Measurements from ENCODE around the gene L3MBTL2.

GRCh38 chr22:41215409-41215808 lies 10.3 kb downstream of the L3MBTL2 start:
- TF ChIP-seq, protein P1, sequence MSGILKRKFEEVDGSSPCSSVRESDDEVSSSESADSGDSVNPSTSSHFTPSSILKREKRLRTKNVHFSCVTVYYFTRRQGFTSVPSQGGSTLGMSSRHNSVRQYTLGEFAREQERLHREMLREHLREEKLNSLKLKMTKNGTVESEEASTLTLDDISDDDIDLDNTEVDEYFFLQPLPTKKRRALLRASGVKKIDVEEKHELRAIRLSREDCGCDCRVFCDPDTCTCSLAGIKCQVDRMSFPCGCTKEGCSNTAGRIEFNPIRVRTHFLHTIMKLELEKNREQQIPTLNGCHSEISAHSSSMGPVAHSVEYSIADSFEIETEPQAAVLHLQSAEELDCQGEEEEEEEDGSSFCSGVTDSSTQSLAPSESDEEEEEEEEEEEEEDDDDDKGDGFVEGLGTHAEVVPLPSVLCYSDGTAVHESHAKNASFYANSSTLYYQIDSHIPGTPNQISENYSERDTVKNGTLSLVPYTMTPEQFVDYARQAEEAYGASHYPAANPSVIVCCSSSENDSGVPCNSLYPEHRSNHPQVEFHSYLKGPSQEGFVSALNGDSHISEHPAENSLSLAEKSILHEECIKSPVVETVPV (CRISPR knock-in tag; IDR thresholded peaks at IDR 0.05): no peak
- TF ChIP-seq ZFP3 (CRISPR knock-in tag; IDR thresholded peaks at IDR 0.05): no peak
- TF ChIP-seq, protein P2, sequence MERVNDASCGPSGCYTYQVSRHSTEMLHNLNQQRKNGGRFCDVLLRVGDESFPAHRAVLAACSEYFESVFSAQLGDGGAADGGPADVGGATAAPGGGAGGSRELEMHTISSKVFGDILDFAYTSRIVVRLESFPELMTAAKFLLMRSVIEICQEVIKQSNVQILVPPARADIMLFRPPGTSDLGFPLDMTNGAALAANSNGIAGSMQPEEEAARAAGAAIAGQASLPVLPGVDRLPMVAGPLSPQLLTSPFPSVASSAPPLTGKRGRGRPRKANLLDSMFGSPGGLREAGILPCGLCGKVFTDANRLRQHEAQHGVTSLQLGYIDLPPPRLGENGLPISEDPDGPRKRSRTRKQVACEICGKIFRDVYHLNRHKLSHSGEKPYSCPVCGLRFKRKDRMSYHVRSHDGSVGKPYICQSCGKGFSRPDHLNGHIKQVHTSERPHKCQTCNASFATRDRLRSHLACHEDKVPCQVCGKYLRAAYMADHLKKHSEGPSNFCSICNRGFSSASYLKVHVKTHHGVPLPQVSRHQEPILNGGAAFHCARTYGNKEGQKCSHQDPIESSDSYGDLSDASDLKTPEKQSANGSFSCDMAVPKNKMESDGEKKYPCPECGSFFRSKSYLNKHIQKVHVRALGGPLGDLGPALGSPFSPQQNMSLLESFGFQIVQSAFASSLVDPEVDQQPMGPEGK (CRISPR knock-in tag; IDR thresholded peaks at IDR 0.05; ENCODE audit: borderline replicate concordance): no peak
- TF ChIP-seq SNAI2 (CRISPR knock-in tag; IDR thresholded peaks at IDR 0.05): no peak
- TF ChIP-seq RARB (CRISPR knock-in tag; IDR thresholded peaks at IDR 0.05): no peak
- TF ChIP-seq, protein P3, sequence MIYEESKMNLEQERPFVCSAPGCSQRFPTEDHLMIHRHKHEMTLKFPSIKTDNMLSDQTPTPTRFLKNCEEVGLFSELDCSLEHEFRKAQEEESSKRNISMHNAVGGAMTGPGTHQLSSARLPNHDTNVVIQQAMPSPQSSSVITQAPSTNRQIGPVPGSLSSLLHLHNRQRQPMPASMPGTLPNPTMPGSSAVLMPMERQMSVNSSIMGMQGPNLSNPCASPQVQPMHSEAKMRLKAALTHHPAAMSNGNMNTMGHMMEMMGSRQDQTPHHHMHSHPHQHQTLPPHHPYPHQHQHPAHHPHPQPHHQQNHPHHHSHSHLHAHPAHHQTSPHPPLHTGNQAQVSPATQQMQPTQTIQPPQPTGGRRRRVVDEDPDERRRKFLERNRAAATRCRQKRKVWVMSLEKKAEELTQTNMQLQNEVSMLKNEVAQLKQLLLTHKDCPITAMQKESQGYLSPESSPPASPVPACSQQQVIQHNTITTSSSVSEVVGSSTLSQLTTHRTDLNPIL (CRISPR knock-in tag; IDR thresholded peaks at IDR 0.05; ENCODE audit: low read depth): no peak
- TF ChIP-seq POU6F1 (CRISPR knock-in tag; IDR thresholded peaks at IDR 0.05; ENCODE audit: borderline replicate concordance, low read depth): no peak
- no peak for TF ChIP-seq GLIS3 (CRISPR knock-in tag; IDR thresholded peaks at IDR 0.05)
- no peak for TF ChIP-seq ZFP30 (CRISPR knock-in tag; IDR thresholded peaks at IDR 0.05)
- TF ChIP-seq ZNF8 (CRISPR knock-in tag; IDR thresholded peaks at IDR 0.05): no peak
- no peak for TF ChIP-seq ZC3H10 (CRISPR knock-in tag; IDR thresholded peaks at IDR 0.05)
- no peak for TF ChIP-seq CSDC2 (CRISPR knock-in tag; IDR thresholded peaks at IDR 0.05)
- TF ChIP-seq BACH2 (CRISPR knock-in tag; IDR thresholded peaks at IDR 0.05; ENCODE audit: borderline replicate concordance): no peak
- no peak for TF ChIP-seq ARNTL (CRISPR knock-in tag; IDR thresholded peaks at IDR 0.05; ENCODE audit: borderline replicate concordance, low read depth)
